Measurements from ENCODE around the gene SUSD2. TPM values are rescaled to one million over a fixed set of nuclear protein-coding genes. Genes with fewer than 3 reads are reported as not detected.

SUSD2 gene
- total RNA-seq, 1 experiment from 2014 or later = 0.26 TPM

GRCh38 chr22:24164243-24164642 lies 17.0 kb upstream of the SUSD2 start:
- no peak for DNase-seq
- Histone ChIP-seq H3K4me1 (ENCODE audit: low read length) (peaks cover 47% of the 10 kb centered on the region), H3K9me2 (replicated peaks; ENCODE audit: insufficient read depth, low read length) (no peaks in the 10 kb centered on the region), H2AFZ (ENCODE audit: low read length) (no peak overlapping the region), H3K4me2 (ENCODE audit: low read depth, low read length, poor library complexity, severe bottlenecking) (no peak overlapping the region), H3K9ac (ENCODE audit: low read length) (no peak overlapping the region), H3K4me3 (ENCODE audit: low read length) (no peak overlapping the region), H3K36me3 (ENCODE audit: insufficient read depth, low read length) (0 out of 2 replicates have a peak, but pooled peaks cover 13% of the 10 kb centered on the region), H4K20me1 (ENCODE audit: insufficient read depth, low read depth, low read length) (no peaks in the 10 kb centered on the region), H3K9me3 (ENCODE audit: low read length) (no peaks in the 10 kb centered on the region), H3K27me3 (ENCODE audit: low read length) (no peaks in the 10 kb centered on the region), H3K79me2 (ENCODE audit: low read length) (peaks cover 44% of the 10 kb centered on the region), H3K27ac (ENCODE audit: low read length) (peak overlapping the region; percentile 93)

- Histone ChIP-seq H3K9me3 (ENCODE audit: low read length) (no peaks in the 10 kb centered on the region), H3K27ac (ENCODE audit: low read length) (no peak overlapping the region), H3K79me2 (ENCODE audit: low read length) (peaks cover 37% of the 10 kb centered on the region), H2AFZ (ENCODE audit: low read length) (no peak overlapping the region), H3K27me3 (ENCODE audit: low read length) (no peaks in the 10 kb centered on the region), H3K36me3 (ENCODE audit: insufficient read depth, low read length) (0 out of 2 replicates have a peak, but pooled peaks cover 13% of the 10 kb centered on the region), H3K4me2 (ENCODE audit: low read depth, low read length, poor library complexity, severe bottlenecking) (no peak overlapping the region), H3K9me2 (replicated peaks; ENCODE audit: insufficient read depth, low read length) (no peaks in the 10 kb centered on the region), H3K4me3 (ENCODE audit: low read length) (no peak overlapping the region), H3K9ac (ENCODE audit: low read length) (no peak overlapping the region), H3K4me1 (ENCODE audit: low read length) (peaks cover 40% of the 10 kb centered on the region), H4K20me1 (ENCODE audit: insufficient read depth, low read depth, low read length) (no peaks in the 10 kb centered on the region)
- no peak for DNase-seq
Observed at GRCh38 chr22:24164940-24165339, 16.3 kb upstream of the SUSD2 start.

GRCh38 chr22:24165673-24166072 lies 15.6 kb upstream of the SUSD2 start:
- no peak for DNase-seq
- H3K4me1 ChIP-seq (ENCODE audit: low read length) = peaks cover 33% of the 10 kb centered on the region

GRCh38 chr22:24166811-24167210 lies 14.5 kb upstream of the SUSD2 start:
- H3K27ac ChIP-seq (ENCODE audit: low read length) = no peak overlapping the region

More at GRCh38 chr22:24165673-24166072, 15.6 kb upstream of the SUSD2 start:
- Histone ChIP-seq H3K9me2 (replicated peaks; ENCODE audit: insufficient read depth, low read length) (no peaks in the 10 kb centered on the region), H3K36me3 (ENCODE audit: insufficient read depth, low read length) (0 out of 2 replicates have a peak, but pooled peaks cover 13% of the 10 kb centered on the region), H3K27ac (ENCODE audit: low read length) (no peak overlapping the region), H3K27me3 (ENCODE audit: low read length) (no peaks in the 10 kb centered on the region), H2AFZ (ENCODE audit: low read length) (no peak overlapping the region), H3K4me2 (ENCODE audit: low read depth, low read length, poor library complexity, severe bottlenecking) (no peak overlapping the region), H3K4me3 (ENCODE audit: low read length) (no peak overlapping the region), H3K79me2 (ENCODE audit: low read length) (peaks cover 30% of the 10 kb centered on the region), H4K20me1 (ENCODE audit: insufficient read depth, low read depth, low read length) (no peaks in the 10 kb centered on the region), H3K9me3 (ENCODE audit: low read length) (no peaks in the 10 kb centered on the region), H3K9ac (ENCODE audit: low read length) (no peak overlapping the region)

GRCh38 chr22:24169439-24170058 lies 11.7 kb upstream of the SUSD2 start:
- Histone ChIP-seq H3K4me1 (ENCODE audit: low read length) (no peaks in the 10 kb centered on the region), H3K27ac (ENCODE audit: low read length) (no peak overlapping the region), H3K79me2 (ENCODE audit: low read length) (no peaks in the 10 kb centered on the region), H3K4me2 (ENCODE audit: low read depth, low read length, poor library complexity, severe bottlenecking) (no peak overlapping the region), H2AFZ (ENCODE audit: low read length) (no peak overlapping the region), H3K9ac (ENCODE audit: low read length) (no peak overlapping the region), H3K9me3 (ENCODE audit: low read length) (no peaks in the 10 kb centered on the region), H3K9me2 (replicated peaks; ENCODE audit: insufficient read depth, low read length) (no peaks in the 10 kb centered on the region), H3K36me3 (ENCODE audit: insufficient read depth, low read length) (0 out of 2 replicates have a peak, but pooled peaks cover 4% of the 10 kb centered on the region), H3K4me3 (ENCODE audit: low read length) (no peak overlapping the region), H3K27me3 (ENCODE audit: low read length) (no peaks in the 10 kb centered on the region), H4K20me1 (ENCODE audit: insufficient read depth, low read depth, low read length) (no peaks in the 10 kb centered on the region)
- DNase-seq = no peak

More at GRCh38 chr22:24166811-24167210, 14.5 kb upstream of the SUSD2 start:
- no peaks in the 10 kb centered on the region for H3K9me2 ChIP-seq (replicated peaks; ENCODE audit: insufficient read depth, low read length)
- no peak overlapping the region for H3K4me3 ChIP-seq (ENCODE audit: low read length)
- H3K36me3 ChIP-seq (ENCODE audit: insufficient read depth, low read length) = 0 out of 2 replicates have a peak, but pooled peaks cover 13% of the 10 kb centered on the region
- H3K4me1 ChIP-seq (ENCODE audit: low read length) = peaks cover 22% of the 10 kb centered on the region
- no peak for DNase-seq
- H3K4me2 ChIP-seq (ENCODE audit: low read depth, low read length, poor library complexity, severe bottlenecking) = no peak overlapping the region
- H3K27me3 ChIP-seq (ENCODE audit: low read length) = no peaks in the 10 kb centered on the region
- H3K79me2 ChIP-seq (ENCODE audit: low read length) = peaks cover 19% of the 10 kb centered on the region
- H4K20me1 ChIP-seq (ENCODE audit: insufficient read depth, low read depth, low read length) = no peaks in the 10 kb centered on the region
- H3K9ac ChIP-seq (ENCODE audit: low read length) = no peak overlapping the region
- H3K9me3 ChIP-seq (ENCODE audit: low read length) = no peaks in the 10 kb centered on the region
- H2AFZ ChIP-seq (ENCODE audit: low read length) = no peak overlapping the region

- no peaks in the 10 kb centered on the region for H3K79me2 ChIP-seq (ENCODE audit: low read length)
- no peak for DNase-seq
- H4K20me1 ChIP-seq (ENCODE audit: insufficient read depth, low read depth, low read length) = no peaks in the 10 kb centered on the region
- H3K9ac ChIP-seq (ENCODE audit: low read length) = no peak overlapping the region
- H2AFZ ChIP-seq (ENCODE audit: low read length) = no peak overlapping the region
- H3K27ac ChIP-seq (ENCODE audit: low read length) = no peak overlapping the region
- no peaks in the 10 kb centered on the region for H3K9me2 ChIP-seq (replicated peaks; ENCODE audit: insufficient read depth, low read length)
- no peak overlapping the region for H3K4me2 ChIP-seq (ENCODE audit: low read depth, low read length, poor library complexity, severe bottlenecking)
- 0 out of 2 replicates have a peak, but pooled peaks cover 4% of the 10 kb centered on the region for H3K36me3 ChIP-seq (ENCODE audit: insufficient read depth, low read length)
- no peaks in the 10 kb centered on the region for H3K4me1 ChIP-seq (ENCODE audit: low read length)
- H3K9me3 ChIP-seq (ENCODE audit: low read length) = no peaks in the 10 kb centered on the region
- H3K4me3 ChIP-seq (ENCODE audit: low read length) = no peak overlapping the region
- H3K27me3 ChIP-seq (ENCODE audit: low read length) = no peaks in the 10 kb centered on the region
Observed at GRCh38 chr22:24170188-24170587, 11.1 kb upstream of the SUSD2 start.

DNA sequence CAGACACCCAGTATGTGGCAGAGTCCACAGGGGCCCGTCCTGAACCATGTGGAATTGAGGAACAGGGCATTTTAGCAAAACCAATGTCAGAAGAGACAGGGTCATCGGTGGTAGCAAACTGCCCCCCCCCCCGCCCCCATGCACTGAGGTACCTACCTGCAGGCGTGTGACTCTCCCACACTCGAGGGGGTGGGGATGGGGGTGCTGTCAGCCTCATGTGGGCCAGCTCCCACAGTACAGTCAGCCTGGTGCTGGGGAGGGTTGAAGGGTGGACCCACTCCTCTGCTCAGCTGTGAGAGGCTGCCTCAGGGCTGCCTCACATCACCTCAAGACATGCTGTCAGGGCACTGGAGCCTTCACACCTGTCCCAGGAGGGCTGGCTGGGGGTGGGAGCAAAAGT lies 10.7 kb upstream of the SUSD2 start:
- Histone ChIP-seq H3K9me3 (ENCODE audit: low read length) (no peaks in the 10 kb centered on the region), H3K4me2 (ENCODE audit: low read depth, low read length, poor library complexity, severe bottlenecking) (no peak overlapping the region), H3K79me2 (ENCODE audit: low read length) (no peaks in the 10 kb centered on the region), H3K4me1 (ENCODE audit: low read length) (no peaks in the 10 kb centered on the region), H3K36me3 (ENCODE audit: insufficient read depth, low read length) (0 out of 2 replicates have a peak, but pooled peaks cover 4% of the 10 kb centered on the region), H3K9me2 (replicated peaks; ENCODE audit: insufficient read depth, low read length) (no peaks in the 10 kb centered on the region), H3K27me3 (ENCODE audit: low read length) (no peaks in the 10 kb centered on the region), H4K20me1 (ENCODE audit: insufficient read depth, low read depth, low read length) (no peaks in the 10 kb centered on the region), H3K9ac (ENCODE audit: low read length) (no peak overlapping the region), H2AFZ (ENCODE audit: low read length) (no peak overlapping the region), H3K27ac (ENCODE audit: low read length) (no peak overlapping the region), H3K4me3 (ENCODE audit: low read length) (no peak overlapping the region)
- no peak for DNase-seq

GRCh38 chr22:24171822-24172221 lies 9.5 kb upstream of the SUSD2 start:
- no peak for DNase-seq
- Histone ChIP-seq H3K9me3 (ENCODE audit: low read length) (no peaks in the 10 kb centered on the region), H3K79me2 (ENCODE audit: low read length) (no peaks in the 10 kb centered on the region), H3K9me2 (replicated peaks; ENCODE audit: insufficient read depth, low read length) (no peaks in the 10 kb centered on the region), H3K4me1 (ENCODE audit: low read length) (no peaks in the 10 kb centered on the region), H3K9ac (ENCODE audit: low read length) (no peak overlapping the region), H3K4me3 (ENCODE audit: low read length) (no peak overlapping the region), H3K27me3 (ENCODE audit: low read length) (no peaks in the 10 kb centered on the region), H3K36me3 (ENCODE audit: insufficient read depth, low read length) (0 out of 2 replicates have a peak, but pooled peaks cover 4% of the 10 kb centered on the region), H2AFZ (ENCODE audit: low read length) (no peak overlapping the region), H3K4me2 (ENCODE audit: low read depth, low read length, poor library complexity, severe bottlenecking) (no peak overlapping the region), H4K20me1 (ENCODE audit: insufficient read depth, low read depth, low read length) (no peaks in the 10 kb centered on the region), H3K27ac (ENCODE audit: low read length) (no peak overlapping the region)

Measured in Karpas-422 (cell line).